H1 (cell line): Measurements from ENCODE around the gene DLK1. TPM values are rescaled to one million over a fixed set of nuclear protein-coding genes. Genes with fewer than 3 reads are reported as not detected.

Source experiments
- CTCF ChIA-PET: fragments of 300-600 bp; sonication (Branson Sonifier 250); formaldehyde crosslinking; loops from one replicate; lab custom pipeline; 2021; ENCODE audit not compliant: partially characterized antibody; lab: Charles Lee
- POLR2A ChIA-PET: fragments of 300-600 bp; sonication (Branson Sonifier 250); formaldehyde crosslinking; loops from one replicate; lab custom pipeline; 2021; ENCODE audit warnings: inconsistent platforms; ENCODE audit not compliant: partially characterized antibody; lab: Charles Lee
- DNase-seq, 2 experiments: peaks; one replicate each; pipeline versions ENCODE4 v3.0.0 to v3.0.0-alpha.2; 2010 to 2022; ENCODE audit warnings: low spot score in 2 of 2, low read depth in 1 of 2, mixed read lengths in 1 of 2
- FAIRE-seq: peaks from 2 replicates; lab custom pipeline; 2011; peaks lifted over from hg19 to GRCh38; lab: Jason Lieb, UNC
- H2AFZ ChIP-seq: 2 replicates; pipeline ENCODE4 v1.8.1; 2012; ENCODE audit warnings: low read length, inconsistent platforms
- H2AK5ac ChIP-seq: 2 replicates; pipeline ENCODE4 v1.6.1; 2013; ENCODE audit warnings: low read depth, low read length
- H2BK120ac ChIP-seq: replicated peaks from 2 replicates; pipeline ENCODE3; 2013; ENCODE audit warnings: low read depth, low read length, inconsistent platforms
- H2BK12ac ChIP-seq: 2 replicates; pipeline ENCODE4 v1.6.1; 2013; ENCODE audit warnings: low read depth, low read length
- H2BK15ac ChIP-seq: 2 replicates; pipeline ENCODE4 v1.6.1; 2013; ENCODE audit warnings: low read length
- H2BK20ac ChIP-seq: 2 replicates; pipeline ENCODE4 v1.6.1; 2013; ENCODE audit warnings: low read length
- H2BK5ac ChIP-seq: 2 replicates; pipeline ENCODE4 v1.6.1; 2013; ENCODE audit warnings: low read depth, low read length
- H3K14ac ChIP-seq: 2 replicates; pipeline ENCODE4 v1.6.1; 2013; ENCODE audit warnings: inconsistent platforms; ENCODE audit not compliant: insufficient read length
- H3K18ac ChIP-seq: 2 replicates; pipeline ENCODE4 v1.6.1; 2013; ENCODE audit warnings: low read length; ENCODE audit errors: extremely low read depth
- H3K23ac ChIP-seq: 2 replicates; pipeline ENCODE4 v1.6.1; 2013; ENCODE audit warnings: inconsistent platforms; ENCODE audit not compliant: insufficient read length
- H3K23me2 ChIP-seq: 2 replicates; pipeline ENCODE4 v1.6.1; 2013; ENCODE audit warnings: low read depth, low read length
- H3K27ac ChIP-seq: 2 replicates; pipeline ENCODE4 v1.6.1; 2011; ENCODE audit warnings: low read depth, low read length, inconsistent platforms
- H3K27me3 ChIP-seq, 4 experiments: replicated peaks in 1 of 4; 1 replicate in 1 of 4; 2 replicates in 3 of 4; pipeline versions ENCODE4 v1.6.1 to v1.8.1; 2011 to 2013; ENCODE audit warnings: low read length in 3 of 4, mild to moderate bottlenecking in 3 of 4, inconsistent platforms in 2 of 4, mixed read lengths in 2 of 4, moderate library complexity in 1 of 4; ENCODE audit not compliant: control insufficient read depth in 3 of 4, insufficient read depth in 3 of 4; ENCODE audit errors: extremely low read depth in 1 of 4
- H3K36me3 ChIP-seq, 4 experiments: 2 replicates each; pipeline versions ENCODE4 v1.6.1 to v1.8.1; 2011 to 2013; ENCODE audit warnings: mild to moderate bottlenecking in 4 of 4, low read length in 3 of 4, moderate library complexity in 2 of 4, control low read depth in 1 of 4, inconsistent platforms in 1 of 4; ENCODE audit not compliant: insufficient read depth in 4 of 4, control insufficient read depth in 2 of 4
- H3K4ac ChIP-seq: replicated peaks from 2 replicates; pipeline ENCODE3; 2013; ENCODE audit warnings: low read length, low read depth, mixed read lengths, inconsistent platforms; ENCODE audit not compliant: insufficient read length
- H3K4me1 ChIP-seq, 4 experiments: replicated peaks in 1 of 4; 1 replicate in 1 of 4; 2 replicates in 3 of 4; pipeline versions ENCODE4 v1.6.1 to v1.8.1; 2011 to 2013; ENCODE audit warnings: low read length in 3 of 4, inconsistent platforms in 2 of 4, mixed read lengths in 1 of 4; ENCODE audit not compliant: insufficient read depth in 4 of 4, control insufficient read depth in 3 of 4
- H3K4me2 ChIP-seq, 2 experiments: 2 replicates each; pipeline versions ENCODE4 v1.6.1 to v1.8.1; 2011 to 2013; ENCODE audit warnings: low read depth in 2 of 2, low read length in 2 of 2, control low read depth in 1 of 2, inconsistent platforms in 1 of 2, mild to moderate bottlenecking in 1 of 2; ENCODE audit not compliant: insufficient read depth in 1 of 2
- H3K4me3 ChIP-seq, 4 experiments: fragments of 200-600, 300-600 bp in 1 of 4; sonication (generic), shearing (Covaris generic), sonication (Bioruptor Twin) in 1 of 4; 2 replicates each; pipeline versions ENCODE4 v1.5.1 to v1.8.1; 2011 to 2016; ENCODE audit warnings: low read length in 4 of 4, low read depth in 3 of 4, control low read depth in 2 of 4, inconsistent platforms in 2 of 4, mild to moderate bottlenecking in 2 of 4, mixed read lengths in 1 of 4, moderate library complexity in 1 of 4; ENCODE audit not compliant: insufficient read depth in 2 of 4; ENCODE audit errors: extremely low read depth in 1 of 4
- H3K56ac ChIP-seq: replicated peaks from 2 replicates; pipeline ENCODE3; 2013; ENCODE audit warnings: low read depth, mild to moderate bottlenecking, mixed read lengths, low read length, inconsistent platforms; ENCODE audit not compliant: insufficient read length
- H3K79me1 ChIP-seq: 2 replicates; pipeline ENCODE4 v1.6.1; 2013; ENCODE audit warnings: low read depth, low read length, control low read depth
- H3K79me2 ChIP-seq, 2 experiments: 2 replicates each; pipeline versions ENCODE4 v1.6.1 to v1.8.1; 2012 to 2013; ENCODE audit warnings: low read length in 2 of 2, mild to moderate bottlenecking in 2 of 2, inconsistent platforms in 1 of 2; ENCODE audit not compliant: insufficient read depth in 2 of 2, control insufficient read depth in 1 of 2
- H3K9ac ChIP-seq, 4 experiments: replicated peaks in 1 of 4; 1 replicate in 1 of 4; 2 replicates in 3 of 4; pipeline versions ENCODE4 v1.6.1 to v1.8.1; 2011 to 2013; ENCODE audit warnings: low read depth in 3 of 4, low read length in 3 of 4, control low read depth in 2 of 4, mild to moderate bottlenecking in 2 of 4, moderate library complexity in 2 of 4, inconsistent platforms in 1 of 4; ENCODE audit errors: extremely low read depth in 1 of 4
- H3K9me3 ChIP-seq, 2 experiments: 2 replicates each; pipeline versions ENCODE4 v1.6.1 to v1.8.1; 2012 to 2013; ENCODE audit warnings: mild to moderate bottlenecking in 2 of 2, moderate library complexity in 2 of 2, control low read depth in 1 of 2, inconsistent platforms in 1 of 2, low read depth in 1 of 2, low read length in 1 of 2, mixed read lengths in 1 of 2; ENCODE audit not compliant: insufficient read depth in 2 of 2
- H4K20me1 ChIP-seq, 2 experiments: replicated peaks in 1 of 2; 2 replicates each; pipeline versions ENCODE3 to v1.8.1; 2011 to 2013; ENCODE audit warnings: inconsistent platforms in 2 of 2, low read length in 2 of 2, mild to moderate bottlenecking in 1 of 2; ENCODE audit not compliant: insufficient read depth in 2 of 2, control insufficient read depth in 1 of 2
- H4K5ac ChIP-seq: 2 replicates; pipeline ENCODE4 v1.6.1; 2013; ENCODE audit warnings: low read length, low read depth, mixed read lengths, inconsistent platforms; ENCODE audit not compliant: insufficient read length
- H4K8ac ChIP-seq: 2 replicates; pipeline ENCODE4 v1.8.0; 2013; ENCODE audit warnings: mild to moderate bottlenecking, moderate library complexity, low read length, inconsistent platforms; ENCODE audit not compliant: insufficient read depth; ENCODE audit errors: extremely low read depth
- H4K91ac ChIP-seq: replicated peaks from 2 replicates; pipeline ENCODE3; 2013; ENCODE audit warnings: low read length, mixed read lengths, inconsistent platforms; ENCODE audit not compliant: insufficient read length
- CBX5 ChIP-seq: fragments of 300-800, 300-1000 bp; sonication (generic); IDR thresholded peaks from 2 replicates; pipeline ENCODE4 v1.7.1; 2016; ENCODE audit warnings: antibody characterized with exemption, low read length, low read depth
- CEBPB ChIP-seq: IDR thresholded peaks from 2 replicates; pipeline ENCODE4 v1.6.1; 2012; ENCODE audit warnings: low read depth, low read length
- CHD2 ChIP-seq: IDR thresholded peaks from 2 replicates; pipeline ENCODE4 v1.6.1; 2012; ENCODE audit warnings: low read length, improper control_type of control experiment
- CTCF ChIP-seq, 3 experiments: IDR thresholded peaks; 1 replicate in 2 of 3; 2 replicates in 1 of 3; pipeline versions ENCODE4 v1.5.1 to v1.6.1; 2011; ENCODE audit warnings: low read length in 3 of 3, mild to moderate bottlenecking in 3 of 3, inconsistent platforms in 2 of 3, low read depth in 1 of 3, moderate library complexity in 1 of 3; ENCODE audit not compliant: insufficient read depth in 1 of 3; ENCODE audit errors: control extremely low read depth in 1 of 3
- EP300 ChIP-seq, 2 experiments: IDR thresholded peaks; 1 replicate in 1 of 2; 2 replicates in 1 of 2; pipeline ENCODE4 v1.6.1; 2011 to 2012; ENCODE audit warnings: low read depth in 2 of 2, low read length in 2 of 2, mild to moderate bottlenecking in 2 of 2, borderline replicate concordance in 1 of 2, inconsistent platforms in 1 of 2, moderate library complexity in 1 of 2
- FOSL1 ChIP-seq: IDR thresholded peaks from 2 replicates; pipeline ENCODE4 v1.6.1; 2011; ENCODE audit warnings: mild to moderate bottlenecking, low read depth, low read length, moderate library complexity; ENCODE audit not compliant: insufficient read depth
- GABPA ChIP-seq: IDR thresholded peaks from 2 replicates; pipeline ENCODE4 v1.6.1; 2011; ENCODE audit warnings: mild to moderate bottlenecking, low read length, moderate library complexity, borderline replicate concordance; ENCODE audit not compliant: insufficient read depth
- KDM5A ChIP-seq: fragments of 200-600 bp; IDR thresholded peaks from 2 replicates; pipeline ENCODE4 v1.7.1; 2012; ENCODE audit warnings: mild to moderate bottlenecking, low read length, inconsistent platforms, mixed read lengths
- MAFK ChIP-seq: IDR thresholded peaks from 2 replicates; pipeline ENCODE4 v1.6.1; 2012; ENCODE audit warnings: low read depth, mild to moderate bottlenecking, improper control_type of control experiment, low read length
- POLR2A ChIP-seq, 2 experiments: IDR thresholded peaks; 1 replicate in 1 of 2; 2 replicates in 1 of 2; pipeline ENCODE4 v1.6.1; 2011; ENCODE audit warnings: low read depth in 2 of 2, low read length in 2 of 2, mild to moderate bottlenecking in 2 of 2; ENCODE audit errors: control extremely low read depth in 1 of 2
- POLR2AphosphoS5 ChIP-seq: IDR thresholded peaks from 2 replicates; pipeline ENCODE4 v1.6.1; 2011; ENCODE audit warnings: low read depth, low read length
- SP1 ChIP-seq: IDR thresholded peaks from 2 replicates; pipeline ENCODE4 v1.6.1; 2011; ENCODE audit warnings: low read depth, low read length
- YY1 ChIP-seq: IDR thresholded peaks from 2 replicates; pipeline ENCODE4 v1.6.1; 2011; ENCODE audit warnings: low read depth, mild to moderate bottlenecking, low read length
- WGBS, 2 experiments: shearing (Covaris generic) in 1 of 2; methylation state at CpG; one replicate each; pipeline versions ENCODE4 v1.1.6 to v1.1.7; 2013 to 2015; ENCODE audit warnings: low lambda C conversion rate in 2 of 2, mixed read lengths in 2 of 2, inconsistent platforms in 1 of 2, low coverage in 1 of 2, missing lambda C conversion rate in 1 of 2; ENCODE audit not compliant: insufficient replicate concordance in 2 of 2, insufficient coverage in 1 of 2, insufficient read length in 1 of 2; ENCODE audit errors: extremely low coverage in 1 of 2, missing lambda C conversion rate in 1 of 2; 5-methylcytosine and 5-hydroxymethylcytosine counted together
- polyA plus RNA-seq, 7 experiments: library from polyadenylated mRNA; depleted of rRNA in 3 of 7; stranded (reverse) in 5 of 7; unstranded in 2 of 7; fragments of >200 nt in 5 of 7; fragments of 200-250 nt in 2 of 7; gene quantifications; 1 replicate in 5 of 7; 2 replicates in 1 of 7; 4 replicates in 1 of 7; pipeline versions ENCODE4 v1.2.1 to v1.2.3, GENCODE V29; 2011 to 2013; ENCODE audit warnings: missing spikeins in 2 of 7, mixed read lengths in 2 of 7
- total RNA-seq: library from RNA; stranded (reverse); fragmentation: NEBNext Ultra II Directional; extraction: Animal tissue kit (Norgen Biotek cat#: 25700); gene quantifications from 2 replicates; pipeline ENCODE4 v1.2.1, GENCODE V29; 2021

Gene DLK1
- total and polyA plus RNA-seq, 2 of the 8 experiments (the other 6 are each of a cell fraction or from before 2014, with no cell fraction given) = 1.3 to 2.4 TPM

DNA sequence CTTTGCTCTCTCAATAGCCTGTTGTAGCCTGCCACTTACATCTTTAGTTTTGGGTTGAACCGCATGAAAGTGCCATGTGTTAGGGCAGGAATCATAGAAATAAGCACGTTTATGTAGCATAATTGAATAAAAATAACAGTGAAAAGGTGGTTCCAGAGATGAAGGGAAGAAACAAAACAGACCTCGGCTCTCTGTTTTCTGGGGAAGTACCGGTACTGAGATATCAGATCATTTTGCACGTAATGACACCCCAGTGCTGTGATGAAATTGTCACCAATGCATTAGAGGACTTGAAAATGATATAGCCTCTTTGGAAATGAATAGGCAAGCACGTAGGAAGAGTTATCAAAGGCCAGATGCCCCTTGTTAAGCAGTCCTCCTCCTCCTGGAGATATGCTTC is 42.5 kb upstream of the DLK1 start:
- Histone ChIP-seq H3K4me3 (no peak overlapping the region), H4K8ac (no peak overlapping the region), H4K91ac (no peak overlapping the region), H4K20me1 (no peaks in the 10 kb centered on the region), H3K27me3 (0 out of 7 replicates have a peak, but pooled peaks cover 0 to 1% (median 0%) of the 10 kb centered on the region in 4 experiments), H3K9ac (no peak overlapping the region), H3K4ac (no peak overlapping the region), H4K5ac (no peak overlapping the region), H3K18ac (no peak overlapping the region), H2BK5ac (no peak overlapping the region), H3K23ac (no peak overlapping the region), H2BK20ac (no peak overlapping the region), H3K27ac (no peak overlapping the region), H3K4me2 (no peak overlapping the region), H3K14ac (no peak overlapping the region), H3K79me2 (no peaks in the 10 kb centered on the region), H2BK120ac (no peak overlapping the region), H2AK5ac (no peak overlapping the region), H3K9me3 (no peaks in the 10 kb centered on the region), H2BK15ac (no peak overlapping the region), H3K23me2 (no peaks in the 10 kb centered on the region), H2BK12ac (no peak overlapping the region), H3K36me3 (no peaks in the 10 kb centered on the region), H3K79me1 (no peaks in the 10 kb centered on the region; the same call in 1 of the 2 replicates), H2AFZ (no peak overlapping the region), H3K4me1 (peaks cover 0 to 4% (median 1%) of the 10 kb centered on the region in 4 experiments; a peak in 2 of 7 replicates), H3K56ac (no peak overlapping the region)
- FAIRE-seq (no peak), DNase-seq (no peak)
- 91% methylated on average over 6 of the region's 6 CpGs; no CpG with 5 or more reads in 1 of the 2 experiments for WGBS, 2 experiments
- ChIA-PET CTCF (interaction anchor here (0.9 kb wide), 1 partner anchor 14 kb away, joined by 4 read pairs; no protein-coding TSS in a partner anchor), POLR2A (no interaction called here)
- no peak for TF ChIP-seq CEBPB
- TF ChIP-seq SP1 = no peak
- TF ChIP-seq MAFK = no peak
- no peak for TF ChIP-seq CTCF (IDR thresholded peaks at IDR 0.05; ENCODE audit: control extremely low read depth in 1 of 3, insufficient read depth in 1 of 3, low read depth in 1 of 3, low read length in 3 of 3)
- TF ChIP-seq GABPA = no peak
- no peak for TF ChIP-seq POLR2A (IDR thresholded peaks at IDR 0.05; ENCODE audit: control extremely low read depth in 1 of 2, low read depth in 2 of 2, low read length in 2 of 2)
- no peak for TF ChIP-seq POLR2AphosphoS5
- no peak for TF ChIP-seq KDM5A
- TF ChIP-seq FOSL1 = no peak
- TF ChIP-seq EP300 (IDR thresholded peaks at IDR 0.05; ENCODE audit: borderline replicate concordance in 1 of 2, low read depth in 2 of 2, low read length in 2 of 2) = no peak
- TF ChIP-seq CBX5 = no peak
- TF ChIP-seq YY1 = no peak
- no peak for TF ChIP-seq CHD2
